Head of caudate nucleus (tissue), 42 donors: ENCODE results near the gene LDLRAP1.
"Not testable (repeated sequence)": the region's sequence is repeated elsewhere in the genome, so short reads cannot be mapped to it uniquely, and the experiment has no call there.

Experiments
- DNase-seq, 42 donors: peaks; one replicate each; pipeline versions ENCODE4 v3.0.0 to v3.0.0-alpha.2; 2020 to 2021; ENCODE audit warnings: mixed read lengths in 7 of 42
- intact Hi-C: fragments of 100-400 bp; cut with DNase I; formaldehyde crosslinking; loops from one replicate; pipeline ENCODE4 v1.15.0; 2022

Gene LDLRAP1

GRCh38 chr1:25587290-25587689 lies 43.9 kb downstream of the LDLRAP1 start:
- intact Hi-C loops = no loop called here
- DNase-seq = no peak

GRCh38 chr1:25588224-25588623 lies 44.8 kb downstream of the LDLRAP1 start:
- DNase-seq, intact Hi-C loops: not testable (repeated sequence)

GRCh38 chr1:25588786-25589185 lies 45.4 kb downstream of the LDLRAP1 start:
- intact Hi-C loops, DNase-seq: not testable (repeated sequence)

GRCh38 chr1:25590096-25590824 lies 46.9 kb downstream of the LDLRAP1 start:
- intact Hi-C loops = no loop called here
- DNase-seq = no peak

- intact Hi-C loops = no loop called here
- no peak for DNase-seq
Measured at GRCh38 chr1:25593861-25594260, 50.5 kb downstream of the LDLRAP1 start.

- intact Hi-C loops = no loop called here
- no peak for DNase-seq
Measured at GRCh38 chr1:25594971-25595370, 51.6 kb downstream of the LDLRAP1 start.

GRCh38 chr1:25596641-25597040 lies 53.2 kb downstream of the LDLRAP1 start:
- intact Hi-C loops, DNase-seq: not testable (repeated sequence)

- intact Hi-C loops = no loop called here
- no peak for DNase-seq
Measured at GRCh38 chr1:25598879-25599278, 55.5 kb downstream of the LDLRAP1 start.

- DNase-seq = no peak
- intact Hi-C loops = no loop called here
Measured at GRCh38 chr1:25599969-25600610, 56.7 kb downstream of the LDLRAP1 start.

- intact Hi-C loops, DNase-seq: not testable (repeated sequence)
Measured at GRCh38 chr1:25600971-25601699, 57.7 kb downstream of the LDLRAP1 start.

- DNase-seq, intact Hi-C loops: not testable (repeated sequence)
Measured at GRCh38 chr1:25603779-25604538, 60.6 kb downstream of the LDLRAP1 start.

GRCh38 chr1:25607123-25607522 lies 63.7 kb downstream of the LDLRAP1 start:
- DNase-seq = no peak
- intact Hi-C loops = loop anchor here (5.0 kb wide), 1 partner anchor 190 kb away; no protein-coding TSS in a partner anchor

- intact Hi-C loops = loop anchor here (5.0 kb wide), 1 partner anchor 189 kb away; no protein-coding TSS in a partner anchor
- peak; percentile 82 to 96 (median 91) for DNase-seq
Measured at GRCh38 chr1:25608488-25609178, 65.2 kb downstream of the LDLRAP1 start.

GRCh38 chr1:25609921-25610320 lies 66.5 kb downstream of the LDLRAP1 start:
- intact Hi-C loops = loop anchor here (5.0 kb wide), 1 partner anchor 187 kb away; no protein-coding TSS in a partner anchor
- peak in 2 of 42 donors; percentile 36 to 43 for DNase-seq

- intact Hi-C loops = no loop called here
- peak in 1 of 42 donors; percentile 42 for DNase-seq
Measured at GRCh38 chr1:25610822-25611630, 67.6 kb downstream of the LDLRAP1 start.

- intact Hi-C loops = no loop called here
- DNase-seq = peak in 1 of 42 donors; percentile 4
Measured at GRCh38 chr1:25611843-25612242, 68.4 kb downstream of the LDLRAP1 start.

GRCh38 chr1:25612421-25612820 lies 69.0 kb downstream of the LDLRAP1 start:
- DNase-seq = peak in 1 of 42 donors; percentile 16
- intact Hi-C loops = no loop called here

- peak in 1 of 42 donors; percentile 37 for DNase-seq
- intact Hi-C loops = no loop called here
Measured at GRCh38 chr1:25613091-25613490, 69.7 kb downstream of the LDLRAP1 start.
